Neutrophil (primary cell): ENCODE measurements around the gene ALPI.
"Not testable (repeated sequence)": the region's sequence is repeated elsewhere in the genome, so short reads cannot be mapped to it uniquely, and the experiment has no call there.

ENCODE experiments used
- H3K27ac ChIP-seq: fragments of 200-600 bp; sonication (generic); 2 replicates; pipeline ENCODE4 v1.5.1; 2016; ENCODE audit warnings: mild to moderate bottlenecking, moderate library complexity
- H3K27me3 ChIP-seq: fragments of 200-600 bp; sonication (generic); 2 replicates; pipeline ENCODE4 v1.6.0; 2016; ENCODE audit warnings: mild to moderate bottlenecking
- H3K36me3 ChIP-seq: fragments of 200-600 bp; sonication (generic); 2 replicates; pipeline ENCODE4 v1.5.1; 2017
- H3K4me1 ChIP-seq, 2 experiments: fragments of 200-600 bp in 1 of 2; sonication (generic) in 1 of 2; 1 replicate in 1 of 2; 2 replicates in 1 of 2; pipeline versions ENCODE4 v1.5.1 to v1.6.1; 2013 to 2016; ENCODE audit warnings: low read depth in 1 of 2, low read length in 1 of 2, mild to moderate bottlenecking in 1 of 2, moderate library complexity in 1 of 2; ENCODE audit not compliant: control insufficient read depth in 1 of 2, insufficient read depth in 1 of 2
- H3K4me3 ChIP-seq, 2 experiments: fragments of 200-600 bp in 1 of 2; sonication (generic) in 1 of 2; 1 replicate in 1 of 2; 2 replicates in 1 of 2; pipeline ENCODE4 v1.5.1; 2013 to 2016; ENCODE audit warnings: low read depth in 1 of 2, low read length in 1 of 2, mild to moderate bottlenecking in 1 of 2, moderate library complexity in 1 of 2
- H3K9me3 ChIP-seq: fragments of 200-600 bp; sonication (generic); 2 replicates; pipeline ENCODE4 v1.5.1; 2016
- TF ChIP-seq, protein P1 (sequence below): fragments of 200-600 bp; sonication (generic); IDR thresholded peaks from 2 replicates; pipeline ENCODE4 v1.5.1; 2016; ENCODE audit warnings: antibody characterized with exemption

The ALPI gene

DNA sequence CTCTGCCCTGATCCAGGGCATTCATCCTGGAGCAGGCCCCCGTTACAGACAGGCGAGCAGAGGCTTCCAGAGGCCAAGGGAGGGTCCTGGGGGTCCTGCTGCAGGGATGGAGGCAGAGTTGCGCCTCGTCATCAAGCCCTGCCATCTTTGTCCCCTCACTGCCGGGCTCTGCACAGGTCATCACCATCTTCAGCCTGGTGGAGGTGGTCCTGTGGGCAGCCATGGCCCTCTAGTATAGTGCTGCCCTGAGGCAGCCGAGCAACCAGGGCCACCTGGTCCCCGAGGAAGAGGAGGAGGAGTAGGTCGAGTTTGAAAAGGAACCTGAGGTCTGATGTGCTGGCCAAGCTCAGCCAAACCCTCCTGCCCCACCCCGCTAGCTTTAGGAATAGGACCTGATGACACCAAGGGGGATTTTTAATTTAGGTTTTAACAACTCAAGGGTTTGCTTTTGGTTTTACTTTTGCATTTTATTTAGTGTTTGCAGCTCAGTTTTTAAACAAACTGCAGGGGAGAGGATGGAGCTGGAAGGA, 8.8 kb upstream of the ALPI start:
- Histone ChIP-seq H3K36me3 (no peaks in the 10 kb centered on the region), H3K27ac (no peak overlapping the region), H3K27me3 (peaks cover 6% of the 10 kb centered on the region), H3K9me3 (no peaks in the 10 kb centered on the region), H3K4me1 (no peaks in the 10 kb centered on the region), H3K4me3 (no peak overlapping the region)
- TF ChIP-seq, protein P1, sequence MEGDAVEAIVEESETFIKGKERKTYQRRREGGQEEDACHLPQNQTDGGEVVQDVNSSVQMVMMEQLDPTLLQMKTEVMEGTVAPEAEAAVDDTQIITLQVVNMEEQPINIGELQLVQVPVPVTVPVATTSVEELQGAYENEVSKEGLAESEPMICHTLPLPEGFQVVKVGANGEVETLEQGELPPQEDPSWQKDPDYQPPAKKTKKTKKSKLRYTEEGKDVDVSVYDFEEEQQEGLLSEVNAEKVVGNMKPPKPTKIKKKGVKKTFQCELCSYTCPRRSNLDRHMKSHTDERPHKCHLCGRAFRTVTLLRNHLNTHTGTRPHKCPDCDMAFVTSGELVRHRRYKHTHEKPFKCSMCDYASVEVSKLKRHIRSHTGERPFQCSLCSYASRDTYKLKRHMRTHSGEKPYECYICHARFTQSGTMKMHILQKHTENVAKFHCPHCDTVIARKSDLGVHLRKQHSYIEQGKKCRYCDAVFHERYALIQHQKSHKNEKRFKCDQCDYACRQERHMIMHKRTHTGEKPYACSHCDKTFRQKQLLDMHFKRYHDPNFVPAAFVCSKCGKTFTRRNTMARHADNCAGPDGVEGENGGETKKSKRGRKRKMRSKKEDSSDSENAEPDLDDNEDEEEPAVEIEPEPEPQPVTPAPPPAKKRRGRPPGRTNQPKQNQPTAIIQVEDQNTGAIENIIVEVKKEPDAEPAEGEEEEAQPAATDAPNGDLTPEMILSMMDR, result no peak

DNA sequence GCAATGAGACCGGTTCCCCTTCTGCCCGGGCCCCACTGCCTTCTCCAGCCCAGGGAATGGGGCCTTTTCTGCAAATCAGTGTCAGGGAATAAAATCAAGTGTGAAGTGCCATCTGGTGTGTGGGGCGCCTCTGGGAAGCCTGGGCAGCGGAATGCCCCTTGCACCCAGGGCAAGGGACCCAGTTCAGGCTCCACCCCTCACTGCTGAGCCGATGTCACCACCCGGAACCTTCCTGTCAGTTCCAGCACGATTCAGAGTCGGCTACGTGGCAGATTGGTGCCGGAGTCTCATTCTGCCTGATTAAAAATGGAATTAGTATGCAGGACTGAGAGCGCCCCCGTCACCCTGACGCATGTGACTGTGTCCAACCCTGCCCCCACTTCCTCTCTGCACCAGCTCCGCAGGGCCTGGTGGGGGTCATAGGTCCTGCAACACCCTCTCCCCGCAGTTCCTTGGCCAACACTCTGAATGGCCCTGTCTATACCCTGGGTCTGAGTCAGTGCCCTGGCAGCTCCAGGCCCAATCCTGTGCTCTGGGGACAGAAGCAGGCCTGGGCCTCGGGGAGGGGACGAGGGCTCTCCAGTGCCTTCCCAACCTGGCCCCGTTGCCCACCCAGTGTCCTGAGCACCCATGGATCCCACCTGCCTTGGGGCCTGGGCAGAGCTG, 8.2 kb upstream of the ALPI start:
- H3K4me3 ChIP-seq, result no peak overlapping the region
- no peaks in the 10 kb centered on the region for H3K36me3 ChIP-seq
- no peaks in the 10 kb centered on the region for H3K4me1 ChIP-seq
- no peak overlapping the region for H3K27ac ChIP-seq
- peaks cover 6% of the 10 kb centered on the region for H3K27me3 ChIP-seq
- H3K9me3 ChIP-seq, result no peaks in the 10 kb centered on the region
- TF ChIP-seq, protein P1, result no peak

DNA sequence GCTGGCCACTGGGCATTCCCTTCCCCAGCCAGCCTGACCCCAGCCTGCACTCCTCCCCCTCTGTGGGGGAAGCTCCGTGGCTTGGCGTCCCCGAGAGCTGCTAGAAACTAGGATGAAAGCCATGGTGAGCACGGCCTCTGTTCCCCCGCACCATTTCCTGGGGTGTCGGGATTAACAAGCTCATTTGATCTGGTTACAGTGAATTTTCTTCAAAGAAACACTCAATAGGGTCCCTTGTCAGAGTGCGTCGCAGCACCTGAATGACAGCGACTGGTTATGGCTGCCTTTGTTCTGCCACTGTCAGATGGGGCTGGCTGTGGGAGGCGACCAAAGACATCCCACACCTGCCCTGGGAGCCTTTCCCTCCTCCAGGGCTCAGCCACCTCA, 7.7 kb upstream of the ALPI start:
- Histone ChIP-seq H3K36me3 (no peaks in the 10 kb centered on the region), H3K9me3 (no peaks in the 10 kb centered on the region), H3K4me3 (no peak overlapping the region), H3K27ac (no peak overlapping the region), H3K27me3 (peaks cover 9% of the 10 kb centered on the region), H3K4me1 (no peaks in the 10 kb centered on the region)
- TF ChIP-seq, protein P1, result no peak

DNA sequence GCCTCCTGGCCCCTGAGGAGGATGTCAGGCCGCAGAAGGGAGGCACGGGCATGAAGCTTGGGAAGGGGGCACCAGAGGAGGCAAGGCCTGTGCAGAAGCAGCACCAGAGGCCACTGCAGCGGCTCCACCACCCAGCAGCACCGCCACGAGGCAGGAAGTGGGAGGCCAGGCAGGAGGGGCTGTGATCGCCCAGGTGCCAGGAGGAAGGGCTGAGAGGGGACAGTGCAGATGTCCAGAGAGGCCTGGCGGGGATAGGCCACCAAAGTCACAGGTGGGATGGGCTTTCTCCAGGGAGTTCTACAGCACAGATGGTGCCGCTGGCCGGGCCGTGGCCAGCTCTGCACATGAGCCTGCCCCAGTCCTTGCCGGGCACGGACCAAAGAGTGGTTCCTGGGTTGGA, 6.0 kb upstream of the ALPI start:
- H3K4me3 ChIP-seq, result no peak overlapping the region
- H3K4me1 ChIP-seq, result no peaks in the 10 kb centered on the region
- H3K9me3 ChIP-seq, result no peaks in the 10 kb centered on the region
- H3K27me3 ChIP-seq, result peaks cover 11% of the 10 kb centered on the region
- no peak overlapping the region for H3K27ac ChIP-seq
- no peaks in the 10 kb centered on the region for H3K36me3 ChIP-seq
- TF ChIP-seq, protein P1, result no peak

DNA sequence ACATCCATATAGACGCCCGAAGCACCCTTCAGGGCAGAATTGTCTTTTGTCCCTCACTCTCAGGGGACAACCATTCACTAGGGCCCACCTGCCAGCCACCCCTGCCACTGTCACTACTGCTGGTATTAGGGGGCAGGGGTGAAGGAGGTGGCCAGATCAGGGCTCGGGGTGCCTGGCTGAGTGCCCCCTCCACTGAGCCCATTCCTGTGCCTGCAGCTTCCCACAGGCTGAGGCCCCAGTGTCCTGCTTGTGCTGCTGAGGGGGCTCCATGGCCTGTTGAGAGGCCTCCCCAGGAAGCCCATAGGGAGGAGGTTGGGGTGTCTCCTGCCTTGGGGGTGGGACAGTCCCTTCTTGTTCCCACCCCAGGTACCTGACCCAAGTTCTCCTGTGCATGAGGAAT, 4.3 kb upstream of the ALPI start:
- H3K27ac ChIP-seq, H3K4me3 ChIP-seq, H3K9me3 ChIP-seq, H3K4me1 ChIP-seq, H3K36me3 ChIP-seq: not testable (repeated sequence)
- H3K27me3 ChIP-seq, result peaks cover 11% of the 10 kb centered on the region

DNA sequence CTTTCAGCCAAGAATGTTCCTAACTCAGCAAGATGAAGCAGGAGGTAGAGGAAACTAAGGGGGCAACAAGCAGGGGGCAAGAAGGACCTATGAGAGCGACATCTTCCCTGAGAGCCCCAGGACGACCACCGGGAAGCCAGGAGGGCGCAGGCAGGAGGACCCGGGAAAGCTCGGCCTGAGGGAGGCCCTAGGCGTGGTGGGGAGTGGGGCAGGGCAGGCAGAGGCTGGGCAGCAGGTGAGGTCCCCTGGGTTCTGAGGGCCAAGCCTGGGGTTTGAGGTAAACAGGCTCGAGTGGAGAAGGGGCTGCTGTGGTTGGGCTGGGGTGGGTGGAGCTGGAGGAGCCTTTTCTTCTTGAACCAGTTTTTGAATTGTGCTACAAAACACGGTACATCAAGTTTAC, 1.3 kb upstream of the ALPI start:
- Histone ChIP-seq H3K27ac (no peak overlapping the region), H3K4me1 (no peaks in the 10 kb centered on the region), H3K9me3 (no peaks in the 10 kb centered on the region), H3K27me3 (peaks cover 35% of the 10 kb centered on the region), H3K4me3 (no peak overlapping the region), H3K36me3 (no peaks in the 10 kb centered on the region)
- TF ChIP-seq, protein P1, result no peak
